Neural progenitor cell (in vitro differentiated cells): ENCODE measurements around the gene CRYZL1. TPM values are rescaled to one million over a fixed set of nuclear protein-coding genes. Genes with fewer than 3 reads are reported as not detected.

Experiments used
- DNase-seq: peaks from one replicate; pipeline ENCODE4 v3.0.0-alpha.2; 2016; ENCODE audit warnings: low spot score
- H2AFZ ChIP-seq: fragments of 200-600 bp; sonication (generic); replicated peaks from 2 replicates; pipeline ENCODE4 v1.6.1; 2016; ENCODE audit warnings: antibody characterized with exemption
- H3F3A ChIP-seq: fragments of 200-600 bp; sonication (generic); 2 replicates; pipeline ENCODE4 v1.6.1; 2016; ENCODE audit warnings: antibody characterized with exemption, low read depth
- H3K27ac ChIP-seq: fragments of 200-600 bp; sonication (generic); 2 replicates; pipeline ENCODE4 v1.5.1; 2016; ENCODE audit warnings: mild to moderate bottlenecking
- H3K27me3 ChIP-seq: fragments of 200-600 bp; sonication (generic); 2 replicates; pipeline ENCODE4 v1.6.1; 2016; ENCODE audit warnings: mild to moderate bottlenecking, moderate library complexity
- H3K36me3 ChIP-seq: fragments of 200-600 bp; sonication (generic); 2 replicates; pipeline ENCODE4 v1.5.1; 2016
- H3K4me1 ChIP-seq: fragments of 200-600 bp; sonication (generic); 2 replicates; pipeline ENCODE4 v1.6.1; 2016; ENCODE audit warnings: mixed run types
- H3K4me2 ChIP-seq: fragments of 200-600 bp; sonication (generic); 2 replicates; pipeline ENCODE4 v1.6.1; 2016
- H3K4me3 ChIP-seq: fragments of 200-600 bp; sonication (generic); 2 replicates; pipeline ENCODE4 v1.5.1; 2016
- H3K79me2 ChIP-seq: fragments of 200-600 bp; sonication (generic); 2 replicates; pipeline ENCODE4 v1.6.1; 2016; ENCODE audit warnings: low read depth
- H3K9ac ChIP-seq: fragments of 200-600 bp; sonication (generic); 2 replicates; pipeline ENCODE4 v1.6.1; 2016
- H3K9me3 ChIP-seq: fragments of 200-600 bp; sonication (generic); 2 replicates; pipeline ENCODE4 v1.5.1; 2016; ENCODE audit warnings: low read depth
- H4K20me1 ChIP-seq: fragments of 200-600 bp; sonication (generic); 2 replicates; pipeline ENCODE4 v1.6.1; 2016; ENCODE audit warnings: low read depth
- H3K27ac Mint-ChIP-seq: 3 replicates; pipeline ENCODE4 v1.8.0; 2021; ENCODE audit warnings: mixed read lengths
- H3K27me3 Mint-ChIP-seq: 2 replicates; pipeline ENCODE4 v1.8.0; 2022; ENCODE audit warnings: low read depth, mild to moderate bottlenecking, inconsistent platforms, moderate library complexity, mixed read lengths; ENCODE audit not compliant: insufficient read depth
- H3K36me3 Mint-ChIP-seq: 3 replicates; pipeline ENCODE4 v1.8.0; 2021; ENCODE audit warnings: mixed read lengths
- H3K4me1 Mint-ChIP-seq: 3 replicates; pipeline ENCODE4 v1.8.0; 2021; ENCODE audit warnings: mixed read lengths
- H3K4me3 Mint-ChIP-seq: 3 replicates; pipeline ENCODE4 v1.8.0; 2021; ENCODE audit warnings: mild to moderate bottlenecking, moderate library complexity, mixed read lengths
- H3K9me3 Mint-ChIP-seq: 3 replicates; pipeline ENCODE4 v1.8.0; 2020; ENCODE audit warnings: mixed read lengths
- CTCF ChIP-seq: fragments of 200-600 bp; sonication (generic); IDR thresholded peaks from 2 replicates; pipeline ENCODE4 v1.5.1; 2017; ENCODE audit warnings: antibody characterized with exemption, mild to moderate bottlenecking
- EZH2 ChIP-seq: fragments of 200-600 bp; sonication (generic); IDR thresholded peaks from 2 replicates; pipeline ENCODE4 v1.6.1; 2017; ENCODE audit warnings: antibody characterized with exemption, mild to moderate bottlenecking, moderate library complexity
- EZH2phosphoT487 ChIP-seq: fragments of 200-600 bp; sonication (generic); IDR thresholded peaks from 2 replicates; pipeline ENCODE4 v1.6.1; 2017; ENCODE audit warnings: antibody characterized with exemption
- total RNA-seq: library from RNA; depleted of rRNA; stranded (reverse); fragments of >200 nt; gene quantifications from 2 replicates; pipeline ENCODE4 v1.2.3, GENCODE V29; 2015; ENCODE audit warnings: low replicate concordance

Gene CRYZL1
- total RNA-seq, 1 donor from 2014 or later, result 80.0 TPM

DNA sequence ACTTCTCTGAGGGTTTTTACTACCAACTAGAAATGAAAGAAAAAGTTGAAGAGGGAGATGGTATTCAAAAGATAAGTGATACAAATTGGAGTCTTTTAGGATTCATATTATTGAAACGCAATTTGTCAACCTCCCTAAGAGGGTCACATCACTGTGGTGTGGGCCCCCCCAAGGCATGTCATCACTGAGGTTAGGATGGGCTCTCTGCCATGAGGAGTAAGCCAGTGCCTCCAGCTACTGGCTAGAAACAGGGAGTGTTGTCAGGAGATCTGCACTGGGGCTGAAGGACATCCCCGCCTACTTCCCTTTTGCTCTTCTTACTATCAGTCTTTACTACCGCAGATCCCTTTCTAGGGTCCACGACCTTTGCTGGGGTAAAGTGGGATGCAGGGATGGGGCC, 26.6 kb upstream of the CRYZL1 start:
- H3K9me3 Mint-ChIP-seq, result peaks cover 11% of the 10 kb centered on the region
- Histone ChIP-seq H3K27me3 (no peaks in the 10 kb centered on the region), H3K27ac (no peak overlapping the region), H3K36me3 (no peaks in the 10 kb centered on the region), H3F3A (no peaks in the 10 kb centered on the region), H4K20me1 (peaks cover 82% of the 10 kb centered on the region), H3K79me2 (peaks cover 100% of the 10 kb centered on the region), H3K9me3 (no peaks in the 10 kb centered on the region), H2AFZ (no peak overlapping the region), H3K4me1 (no peaks in the 10 kb centered on the region), H3K4me3 (no peak overlapping the region), H3K9ac (no peak overlapping the region), H3K4me2 (no peak overlapping the region)
- H3K36me3 Mint-ChIP-seq, result peaks cover 37% of the 10 kb centered on the region
- H3K27me3 Mint-ChIP-seq, result peaks cover 2% of the 10 kb centered on the region
- no peak for DNase-seq
- H3K4me1 Mint-ChIP-seq, result peaks cover 10% of the 10 kb centered on the region
- no peak for TF ChIP-seq CTCF
- TF ChIP-seq EZH2, result no peak
- TF ChIP-seq EZH2phosphoT487, result no peak
- H3K27ac Mint-ChIP-seq, result no peak overlapping the region
- no peak overlapping the region for H3K4me3 Mint-ChIP-seq

- H3K27me3 ChIP-seq, result no peaks in the 10 kb centered on the region
- no peak overlapping the region for H3K4me2 ChIP-seq
- H3K4me3 ChIP-seq, result no peak overlapping the region
- DNase-seq, result no peak
- Mint-ChIP-seq H3K9me3 (peaks cover 11% of the 10 kb centered on the region), H3K27me3 (peaks cover 2% of the 10 kb centered on the region), H3K36me3 (peaks cover 35% of the 10 kb centered on the region), H3K4me1 (peaks cover 7% of the 10 kb centered on the region), H3K4me3 (no peak overlapping the region), H3K27ac (no peak overlapping the region)
- H3F3A ChIP-seq, result no peaks in the 10 kb centered on the region
- H4K20me1 ChIP-seq, result peaks cover 82% of the 10 kb centered on the region
- TF ChIP-seq EZH2phosphoT487 (no peak), EZH2 (no peak), CTCF (no peak)
- no peaks in the 10 kb centered on the region for H3K9me3 ChIP-seq
- H3K4me1 ChIP-seq, result no peaks in the 10 kb centered on the region
- H3K36me3 ChIP-seq, result no peaks in the 10 kb centered on the region
- no peak overlapping the region for H2AFZ ChIP-seq
- H3K79me2 ChIP-seq, result peaks cover 100% of the 10 kb centered on the region
- no peak overlapping the region for H3K9ac ChIP-seq
- no peak overlapping the region for H3K27ac ChIP-seq
Observed at GRCh38 chr21:33667636-33668035, 26.1 kb upstream of the CRYZL1 start.

- no peak overlapping the region for H3K27ac ChIP-seq
- Mint-ChIP-seq H3K27ac (no peak overlapping the region), H3K27me3 (peaks cover 4% of the 10 kb centered on the region), H3K36me3 (peaks cover 37% of the 10 kb centered on the region), H3K4me1 (peaks cover 4% of the 10 kb centered on the region), H3K4me3 (no peak overlapping the region), H3K9me3 (peaks cover 17% of the 10 kb centered on the region)
- H3K4me1 ChIP-seq, result no peaks in the 10 kb centered on the region
- DNase-seq, result no peak
- peaks cover 85% of the 10 kb centered on the region for H4K20me1 ChIP-seq
- H3K4me3 ChIP-seq, result no peak overlapping the region
- no peaks in the 10 kb centered on the region for H3K27me3 ChIP-seq
- no peak overlapping the region for H3K9ac ChIP-seq
- H3K9me3 ChIP-seq, result no peaks in the 10 kb centered on the region
- no peak overlapping the region for H3K4me2 ChIP-seq
- no peak overlapping the region for H2AFZ ChIP-seq
- H3F3A ChIP-seq, result no peaks in the 10 kb centered on the region
- peaks cover 100% of the 10 kb centered on the region for H3K79me2 ChIP-seq
- no peaks in the 10 kb centered on the region for H3K36me3 ChIP-seq
- TF ChIP-seq EZH2phosphoT487 (no peak), CTCF (no peak), EZH2 (no peak)
Observed at GRCh38 chr21:33666153-33666552, 24.6 kb upstream of the CRYZL1 start.
